Osteocyte (in vitro differentiated cells): ENCODE data around the gene ARHGAP22. TPM values are rescaled to one million over a fixed set of nuclear protein-coding genes. Genes with fewer than 3 reads are reported as not detected.

Source experiments
- DNase-seq: peaks from one replicate; pipeline ENCODE4 v3.0.0; 2021; ENCODE audit warnings: mixed read lengths; ENCODE audit not compliant: unreplicated experiment; ENCODE audit errors: extremely low spot score
- H3K27ac Mint-ChIP-seq: one replicate; pipeline ENCODE4 v1.8.0; 2021; ENCODE audit warnings: mild to moderate bottlenecking, mixed read lengths; ENCODE audit not compliant: unreplicated experiment
- H3K27me3 Mint-ChIP-seq: one replicate; pipeline ENCODE4 v1.8.0; 2021; ENCODE audit warnings: mixed read lengths; ENCODE audit not compliant: unreplicated experiment
- H3K36me3 Mint-ChIP-seq: one replicate; pipeline ENCODE4 v1.8.0; 2021; ENCODE audit warnings: mixed read lengths; ENCODE audit not compliant: unreplicated experiment
- H3K4me1 Mint-ChIP-seq: one replicate; pipeline ENCODE4 v1.8.0; 2021; ENCODE audit warnings: mixed read lengths; ENCODE audit not compliant: unreplicated experiment
- H3K4me3 Mint-ChIP-seq: one replicate; pipeline ENCODE4 v1.8.0; 2021; ENCODE audit warnings: mild to moderate bottlenecking, moderate library complexity, mixed read lengths; ENCODE audit not compliant: unreplicated experiment
- H3K9me3 Mint-ChIP-seq: one replicate; pipeline ENCODE4 v1.8.0; 2021; ENCODE audit warnings: mixed read lengths; ENCODE audit not compliant: unreplicated experiment
- total RNA-seq: library from RNA; stranded (reverse); gene quantifications from 2 replicates; pipeline ENCODE4 v1.2.1, GENCODE V29; 2021
- TF ChIP-seq, protein P1 (sequence below): fragments of 200-600 bp; sonication (generic); IDR thresholded peaks from 2 replicates; pipeline ENCODE4 v1.5.0; 2021; ENCODE audit warnings: antibody characterized with exemption, mild to moderate bottlenecking, moderate library complexity

The ARHGAP22 gene
- total RNA-seq, 1 donor from 2014 or later, result 0.64 TPM

DNA sequence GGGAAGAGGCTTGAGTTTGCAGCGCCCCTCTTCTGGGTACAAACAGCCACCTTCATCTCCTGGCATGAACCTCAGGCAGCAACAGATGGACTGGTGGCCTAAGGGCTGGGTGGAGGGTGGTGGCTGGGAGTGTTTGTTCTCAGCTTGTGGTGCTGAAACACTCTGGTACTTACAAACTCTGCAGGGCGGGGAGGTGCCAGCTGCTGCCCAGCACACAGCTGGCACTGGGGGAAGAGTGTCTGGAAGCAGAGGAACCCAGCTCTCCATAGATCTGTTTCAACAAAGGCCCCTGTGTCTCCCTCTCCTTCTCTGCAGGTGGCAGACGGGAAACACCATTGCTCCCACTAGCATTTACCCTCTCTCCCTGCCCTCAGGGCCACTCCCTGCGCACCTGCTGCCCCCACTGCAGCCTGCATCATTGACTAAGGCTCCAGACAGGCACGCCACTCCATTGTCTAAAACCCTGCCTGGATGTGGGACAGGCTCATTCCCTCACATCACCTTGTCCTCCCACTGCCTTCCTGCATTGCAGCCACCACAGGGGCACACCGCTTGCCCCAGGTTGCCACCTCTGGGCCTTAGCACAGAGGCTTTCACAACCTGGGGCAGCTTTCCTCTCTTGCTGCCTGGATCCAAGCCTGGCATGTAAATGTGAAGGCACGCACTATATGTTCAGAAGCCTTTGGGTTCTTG, 6.5 kb downstream of the ARHGAP22 start:
- H3K9me3 Mint-ChIP-seq, result no peaks in the 10 kb centered on the region
- H3K36me3 Mint-ChIP-seq, result no peaks in the 10 kb centered on the region
- no peak overlapping the region for H3K27ac Mint-ChIP-seq
- DNase-seq, result peak; percentile 68
- peaks cover 24% of the 10 kb centered on the region for H3K4me1 Mint-ChIP-seq
- TF ChIP-seq, protein P1, sequence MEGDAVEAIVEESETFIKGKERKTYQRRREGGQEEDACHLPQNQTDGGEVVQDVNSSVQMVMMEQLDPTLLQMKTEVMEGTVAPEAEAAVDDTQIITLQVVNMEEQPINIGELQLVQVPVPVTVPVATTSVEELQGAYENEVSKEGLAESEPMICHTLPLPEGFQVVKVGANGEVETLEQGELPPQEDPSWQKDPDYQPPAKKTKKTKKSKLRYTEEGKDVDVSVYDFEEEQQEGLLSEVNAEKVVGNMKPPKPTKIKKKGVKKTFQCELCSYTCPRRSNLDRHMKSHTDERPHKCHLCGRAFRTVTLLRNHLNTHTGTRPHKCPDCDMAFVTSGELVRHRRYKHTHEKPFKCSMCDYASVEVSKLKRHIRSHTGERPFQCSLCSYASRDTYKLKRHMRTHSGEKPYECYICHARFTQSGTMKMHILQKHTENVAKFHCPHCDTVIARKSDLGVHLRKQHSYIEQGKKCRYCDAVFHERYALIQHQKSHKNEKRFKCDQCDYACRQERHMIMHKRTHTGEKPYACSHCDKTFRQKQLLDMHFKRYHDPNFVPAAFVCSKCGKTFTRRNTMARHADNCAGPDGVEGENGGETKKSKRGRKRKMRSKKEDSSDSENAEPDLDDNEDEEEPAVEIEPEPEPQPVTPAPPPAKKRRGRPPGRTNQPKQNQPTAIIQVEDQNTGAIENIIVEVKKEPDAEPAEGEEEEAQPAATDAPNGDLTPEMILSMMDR, result no peak
- no peaks in the 10 kb centered on the region for H3K27me3 Mint-ChIP-seq
- no peak overlapping the region for H3K4me3 Mint-ChIP-seq

DNA sequence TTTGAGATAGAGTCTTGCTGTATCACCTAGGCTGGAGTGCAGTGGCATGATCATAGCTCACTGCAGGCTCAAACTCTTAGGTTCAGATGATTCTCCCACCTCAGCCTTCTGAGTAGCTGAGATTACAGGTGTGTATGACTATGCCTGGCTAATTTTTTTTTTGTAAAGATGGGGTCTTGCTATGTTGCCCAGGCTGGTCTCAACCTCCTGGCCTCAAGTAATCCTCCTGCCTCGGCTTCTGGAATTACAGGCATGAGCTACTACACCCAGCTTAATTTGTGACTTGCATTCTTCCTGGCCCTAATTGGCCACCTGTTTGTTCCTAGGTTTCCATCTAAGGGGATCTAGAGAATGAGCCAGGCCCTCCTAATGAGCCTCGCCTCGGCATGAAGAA, 9.3 kb downstream of the ARHGAP22 start:
- Mint-ChIP-seq H3K27me3 (peaks cover 2% of the 10 kb centered on the region), H3K4me3 (no peak overlapping the region), H3K36me3 (no peaks in the 10 kb centered on the region), H3K9me3 (no peaks in the 10 kb centered on the region), H3K27ac (no peak overlapping the region), H3K4me1 (peaks cover 24% of the 10 kb centered on the region)
- DNase-seq, result no peak
- TF ChIP-seq, protein P1, result no peak

- no peaks in the 10 kb centered on the region for H3K36me3 Mint-ChIP-seq
- no peak overlapping the region for H3K27ac Mint-ChIP-seq
- DNase-seq, result peak; percentile 42
- H3K4me1 Mint-ChIP-seq, result peaks cover 18% of the 10 kb centered on the region
- no peaks in the 10 kb centered on the region for H3K9me3 Mint-ChIP-seq
- H3K27me3 Mint-ChIP-seq, result peaks cover 2% of the 10 kb centered on the region
- TF ChIP-seq, protein P1, result no peak
- no peak overlapping the region for H3K4me3 Mint-ChIP-seq
Measured at GRCh38 chr10:48594803-48595538, 9.9 kb downstream of the ARHGAP22 start.

- peak; percentile 63 for DNase-seq
- H3K36me3 Mint-ChIP-seq, result no peaks in the 10 kb centered on the region
- H3K27me3 Mint-ChIP-seq, result peaks cover 2% of the 10 kb centered on the region
- TF ChIP-seq, protein P1, result no peak
- peaks cover 22% of the 10 kb centered on the region for H3K4me1 Mint-ChIP-seq
- H3K27ac Mint-ChIP-seq, result no peak overlapping the region
- no peaks in the 10 kb centered on the region for H3K9me3 Mint-ChIP-seq
- no peak overlapping the region for H3K4me3 Mint-ChIP-seq
Measured at GRCh38 chr10:48594371-48594770, 10.5 kb downstream of the ARHGAP22 start.

- no peak for DNase-seq
- Mint-ChIP-seq H3K4me1 (peaks cover 14% of the 10 kb centered on the region), H3K27me3 (peaks cover 2% of the 10 kb centered on the region), H3K4me3 (no peak overlapping the region), H3K27ac (no peak overlapping the region), H3K9me3 (no peaks in the 10 kb centered on the region), H3K36me3 (no peaks in the 10 kb centered on the region)
- TF ChIP-seq, protein P1, result no peak
Measured at GRCh38 chr10:48592346-48592745, 12.5 kb downstream of the ARHGAP22 start.
